GM18870 (cell line): ENCODE data around the gene CDYL.

Experiments used
- ATAC-seq: cut with Tn5 transposase; IDR thresholded peaks from one replicate; pipeline ENCODE4 v1.9.1; 2021; ENCODE audit warnings: moderate library complexity; ENCODE audit not compliant: unreplicated experiment

The CDYL gene

DNA sequence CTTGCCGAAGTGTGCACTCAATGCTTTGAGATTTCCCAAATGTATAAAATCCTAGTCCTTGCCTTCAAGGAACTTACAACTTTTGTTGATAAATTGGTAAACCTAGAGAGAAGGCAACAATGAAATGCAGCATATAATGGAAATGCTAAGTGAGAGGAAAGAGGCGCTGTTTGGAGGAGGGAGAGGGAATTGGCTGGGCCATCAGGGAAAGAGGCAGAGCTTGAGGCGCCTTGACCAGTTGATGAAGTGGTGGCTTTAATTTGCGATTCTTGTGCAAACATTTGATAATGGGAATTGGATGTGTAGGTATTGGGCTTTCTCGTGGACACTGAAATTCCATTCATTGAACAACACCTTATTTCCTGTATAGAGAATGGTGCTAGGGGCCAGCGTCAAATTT is 1.9 kb upstream of the CDYL start:
- no peak for ATAC-seq

DNA sequence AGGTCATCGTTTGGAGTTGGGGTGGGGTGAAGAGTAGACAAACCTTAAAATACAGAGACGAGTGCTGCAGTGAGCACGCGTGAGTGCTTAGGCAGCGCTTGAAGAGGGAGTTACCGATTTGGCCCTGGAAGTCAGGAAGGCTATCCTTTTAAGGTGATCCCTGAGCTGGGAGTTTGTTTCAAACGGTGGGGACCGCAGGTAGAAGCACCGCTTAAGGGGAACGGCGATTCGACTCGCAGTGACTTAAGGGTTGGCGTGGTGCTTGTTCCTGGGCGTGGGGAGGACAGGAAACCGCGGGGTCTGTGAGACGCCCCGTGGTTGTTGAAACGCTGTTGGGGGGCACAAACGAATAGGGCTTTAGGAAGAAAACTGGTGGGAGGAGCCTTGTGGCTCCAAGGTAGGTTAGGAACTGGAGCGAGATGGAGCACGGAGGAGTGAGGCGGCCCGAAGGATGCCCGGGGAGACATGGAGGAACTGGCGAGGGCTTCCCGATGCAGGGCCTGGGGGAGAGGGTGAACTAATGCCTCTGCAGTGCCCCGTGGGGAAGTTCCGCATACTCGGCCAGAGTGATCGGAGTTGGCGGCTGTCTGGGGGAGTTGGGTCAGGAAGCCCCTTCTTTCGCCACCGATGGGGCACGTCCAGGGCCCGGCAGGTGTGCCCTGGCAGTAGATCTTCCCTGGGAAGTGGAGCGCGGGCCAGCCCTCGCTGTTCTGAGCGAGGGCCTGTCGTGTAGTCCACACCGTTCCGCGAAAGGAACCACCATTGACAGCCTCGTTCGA is 1.3 kb upstream of the CDYL start:
- ATAC-seq, result no peak

DNA sequence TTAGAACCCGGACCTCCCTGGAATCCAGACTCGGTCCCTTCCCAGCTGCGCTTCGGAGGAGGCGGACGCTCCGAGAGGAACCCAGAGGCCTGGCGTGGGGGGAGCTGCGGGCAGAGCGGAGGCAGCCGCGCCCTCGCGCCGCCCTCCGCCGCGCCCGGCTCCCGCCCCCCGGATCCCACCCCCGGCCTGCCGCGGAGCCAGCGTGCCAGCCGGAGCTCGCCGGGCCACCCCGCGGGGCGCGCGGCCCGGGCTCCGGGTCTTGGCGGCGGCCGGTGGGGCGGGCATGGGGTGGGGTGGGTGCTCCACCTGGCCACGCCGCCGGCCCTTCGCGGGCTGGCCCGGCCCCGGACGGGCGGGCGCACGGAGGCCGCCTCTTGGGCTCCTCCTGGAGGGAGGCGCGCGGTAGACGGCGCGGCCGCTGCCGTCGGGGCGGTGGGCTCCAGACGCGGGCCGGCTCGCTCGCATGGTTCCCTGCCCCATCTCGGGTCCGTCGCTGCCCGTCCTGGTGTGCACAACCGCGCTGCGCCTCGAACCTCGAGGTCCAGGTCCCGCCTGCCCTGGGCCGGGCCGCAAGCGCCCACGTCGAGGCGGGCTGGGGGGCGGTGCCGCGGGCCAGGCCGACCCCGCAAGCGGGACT is 592 bp upstream of the CDYL start:
- ATAC-seq, result peak; percentile 23

DNA sequence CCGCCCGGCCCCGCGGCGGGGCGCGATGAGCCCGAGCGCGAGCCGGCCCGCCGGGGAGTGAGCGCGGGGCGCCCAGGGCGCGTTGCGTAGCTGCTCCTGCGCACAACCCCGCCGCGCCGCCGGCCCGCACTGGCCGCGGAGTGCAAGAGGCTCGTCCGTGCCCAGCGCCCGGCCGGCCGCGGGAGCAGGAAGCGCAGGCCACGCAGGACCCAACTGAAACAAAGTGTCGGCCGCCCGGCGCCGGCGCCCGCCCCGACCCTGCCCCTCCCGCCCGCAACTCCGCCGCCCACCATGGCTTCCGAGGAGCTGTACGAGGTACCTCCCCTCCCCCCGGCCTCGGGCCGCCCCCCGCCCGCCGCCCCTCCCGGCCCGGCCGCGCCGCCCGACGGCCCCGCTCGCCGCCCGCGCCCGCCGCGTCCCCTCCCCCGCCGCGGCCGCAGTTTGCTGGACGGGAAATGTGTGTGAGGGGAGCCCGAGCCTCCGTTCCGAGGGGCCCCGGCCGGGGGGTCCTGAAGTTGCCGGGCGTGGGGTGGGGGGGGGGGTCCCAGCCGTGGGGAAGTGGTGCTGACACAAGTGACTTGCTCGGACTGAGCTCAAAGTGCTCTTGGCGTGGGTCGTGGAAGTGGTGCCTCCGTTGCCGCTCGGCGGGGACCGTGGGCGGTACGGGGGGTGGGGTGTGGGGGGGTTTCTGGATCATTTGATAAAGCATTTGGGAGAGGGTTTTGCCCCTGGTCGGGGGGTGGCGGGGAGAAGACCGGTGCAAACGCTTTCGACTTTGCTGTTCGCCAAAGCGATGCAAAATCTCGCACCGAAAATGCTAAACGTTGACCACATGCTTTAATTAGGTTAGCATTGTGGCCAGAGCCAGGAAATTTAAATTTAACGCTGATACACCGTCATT is 539 bp downstream of the CDYL start:
- peak; percentile 6 for ATAC-seq

DNA sequence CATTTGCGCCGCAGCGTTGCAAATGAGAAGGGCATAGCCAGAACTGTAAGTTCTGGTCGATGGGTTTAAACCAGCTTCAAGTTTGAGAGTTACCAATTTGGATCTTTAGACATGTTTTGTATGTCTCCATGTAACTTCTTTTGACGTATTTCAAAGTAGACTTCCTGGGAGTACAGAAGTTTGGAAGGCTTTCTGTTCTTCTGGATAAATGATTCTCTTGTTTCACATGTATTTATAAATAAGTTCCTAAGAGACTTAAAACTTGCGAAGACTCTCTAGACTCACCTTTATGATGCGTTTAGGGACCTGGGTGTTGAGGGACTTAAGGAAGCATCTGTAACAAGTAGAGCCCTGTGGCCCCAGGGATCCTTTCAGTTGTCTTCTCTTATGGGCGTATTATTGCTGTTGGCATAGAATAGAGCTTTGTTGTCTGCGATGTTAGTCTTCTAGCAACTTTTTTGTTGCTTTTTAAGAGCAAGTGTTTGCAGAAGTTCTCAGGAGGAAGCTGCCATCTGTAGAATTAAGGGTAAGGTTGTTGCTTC is 1.3 kb downstream of the CDYL start:
- ATAC-seq, result no peak

DNA sequence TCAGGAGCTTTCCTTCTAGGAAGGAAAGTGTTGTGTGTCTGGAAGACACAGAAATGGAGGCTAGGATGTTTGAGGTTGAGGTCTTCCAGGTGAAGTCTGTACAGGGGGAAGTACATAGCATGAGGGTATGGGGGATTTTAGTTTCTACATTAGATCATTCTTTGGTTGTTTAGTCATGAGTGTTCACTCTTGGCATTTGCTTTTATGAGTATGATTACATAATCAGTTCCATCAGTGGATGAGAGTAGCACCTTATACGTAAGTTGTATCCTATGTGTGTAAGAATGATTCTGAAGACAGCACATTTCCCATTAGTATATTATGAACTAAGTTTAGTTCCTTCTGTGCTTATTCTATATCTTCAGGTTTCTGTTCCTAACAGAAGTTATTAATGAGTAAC is 1.9 kb downstream of the CDYL start:
- peak; percentile 29 for ATAC-seq

DNA sequence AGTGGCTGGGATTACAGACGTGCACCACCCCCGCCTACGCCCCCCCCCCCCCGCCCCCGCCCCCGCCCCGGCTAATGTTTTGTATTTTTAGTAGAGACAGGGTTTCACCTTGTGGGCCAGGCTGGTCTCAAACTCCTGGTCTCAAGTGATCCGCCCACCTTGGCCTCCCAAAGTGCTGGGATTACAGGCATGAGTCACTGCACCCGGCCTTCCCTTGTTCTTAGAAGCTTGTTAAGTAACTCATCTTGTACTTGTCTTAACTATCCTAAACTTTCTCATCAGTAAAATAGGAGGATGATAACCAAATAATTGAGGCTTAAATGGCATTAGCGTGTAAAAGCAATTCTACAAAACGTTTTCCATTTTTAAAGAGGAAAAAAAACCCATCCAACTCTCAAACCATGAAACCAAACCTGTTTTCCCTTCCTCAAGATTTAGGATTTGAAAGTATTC is 4.2 kb downstream of the CDYL start:
- no peak for ATAC-seq

DNA sequence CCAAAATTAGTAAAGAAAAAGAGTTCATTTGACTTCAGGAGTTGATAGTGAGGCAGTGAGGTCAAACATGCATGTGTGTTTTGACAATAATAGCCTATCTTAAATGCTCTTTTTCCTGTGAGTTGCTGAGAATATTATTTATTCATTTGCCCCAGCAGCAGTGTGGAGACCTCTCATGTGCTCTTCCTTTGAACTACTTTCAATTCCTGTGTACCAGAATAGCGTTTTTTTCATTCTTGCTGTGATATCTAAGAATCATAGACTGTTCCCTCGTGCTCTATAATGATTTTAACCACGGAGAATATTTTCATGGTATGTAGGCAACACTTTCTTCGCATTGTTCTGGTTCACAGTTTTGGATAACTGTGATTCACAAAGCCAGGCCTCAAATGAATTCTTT is 5.2 kb downstream of the CDYL start:
- ATAC-seq, result no peak

DNA sequence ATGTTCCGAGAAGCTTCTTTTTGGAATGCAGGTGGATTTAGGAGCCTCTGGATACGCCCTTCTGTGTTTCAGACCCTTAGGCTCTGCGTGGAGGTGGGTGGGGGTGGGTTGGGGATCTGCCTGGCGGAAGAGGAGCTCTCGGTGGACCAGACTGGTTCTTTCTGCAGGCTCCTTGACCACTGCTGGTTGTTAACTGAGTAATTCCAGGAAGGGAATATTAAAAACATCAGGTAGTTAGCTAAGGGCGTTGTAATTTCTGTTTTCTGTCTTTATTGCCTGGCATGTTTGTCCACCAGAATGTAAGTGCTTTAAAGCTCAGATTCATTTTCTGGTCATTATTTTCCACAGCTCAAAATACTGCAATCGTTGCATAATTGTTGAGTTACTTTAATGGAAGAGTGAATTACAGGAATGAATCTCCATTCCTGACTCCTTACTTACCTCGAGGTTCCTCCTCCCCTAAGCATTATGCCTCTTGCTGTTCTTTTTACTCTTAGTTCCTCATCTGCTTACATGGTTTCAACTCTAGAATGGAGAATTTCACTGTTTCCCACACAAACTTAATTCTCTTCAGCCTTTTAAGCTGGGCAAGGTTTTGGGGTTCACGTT is 5.9 kb downstream of the CDYL start:
- no peak for ATAC-seq

DNA sequence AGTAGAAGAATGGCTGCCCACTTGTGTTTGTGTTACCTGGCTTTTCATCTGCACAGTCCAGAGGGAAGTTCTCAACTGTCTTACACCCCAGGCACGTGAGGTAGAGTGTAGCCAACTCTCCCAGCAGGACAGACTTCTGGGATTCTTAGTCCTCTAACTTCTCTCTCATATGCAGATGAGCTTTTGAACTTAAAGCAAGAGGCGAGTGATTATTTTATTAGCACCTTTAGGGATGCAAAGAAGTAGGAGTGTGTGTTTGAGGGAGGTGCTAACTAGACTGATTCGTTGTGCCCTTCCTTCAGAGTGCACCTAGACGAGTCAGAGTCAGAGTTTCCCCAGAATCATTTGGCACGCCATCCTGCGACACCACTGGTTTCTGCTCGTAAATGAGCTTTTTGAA is 10.8 kb downstream of the CDYL start:
- no peak for ATAC-seq

DNA sequence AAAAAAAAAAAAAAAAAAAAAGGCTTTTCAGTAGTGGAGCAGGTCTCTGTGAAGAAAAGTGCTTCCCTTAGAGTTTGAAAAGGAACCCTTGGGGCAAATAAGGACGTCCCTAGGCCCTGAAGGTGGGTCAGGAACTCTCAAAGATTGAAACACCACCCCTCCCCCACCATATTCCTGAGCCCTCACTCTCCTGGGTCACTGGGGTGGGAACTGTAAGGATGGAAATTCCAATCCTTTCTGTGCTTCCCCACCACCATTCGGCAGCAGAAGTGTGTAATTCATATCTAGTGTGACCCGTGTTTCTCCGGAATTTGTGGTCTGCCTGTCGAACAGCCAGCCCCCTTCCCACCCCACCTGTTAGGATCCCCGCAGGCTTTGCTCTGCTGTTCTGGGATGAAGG is 12.3 kb downstream of the CDYL start:
- no peak for ATAC-seq

DNA sequence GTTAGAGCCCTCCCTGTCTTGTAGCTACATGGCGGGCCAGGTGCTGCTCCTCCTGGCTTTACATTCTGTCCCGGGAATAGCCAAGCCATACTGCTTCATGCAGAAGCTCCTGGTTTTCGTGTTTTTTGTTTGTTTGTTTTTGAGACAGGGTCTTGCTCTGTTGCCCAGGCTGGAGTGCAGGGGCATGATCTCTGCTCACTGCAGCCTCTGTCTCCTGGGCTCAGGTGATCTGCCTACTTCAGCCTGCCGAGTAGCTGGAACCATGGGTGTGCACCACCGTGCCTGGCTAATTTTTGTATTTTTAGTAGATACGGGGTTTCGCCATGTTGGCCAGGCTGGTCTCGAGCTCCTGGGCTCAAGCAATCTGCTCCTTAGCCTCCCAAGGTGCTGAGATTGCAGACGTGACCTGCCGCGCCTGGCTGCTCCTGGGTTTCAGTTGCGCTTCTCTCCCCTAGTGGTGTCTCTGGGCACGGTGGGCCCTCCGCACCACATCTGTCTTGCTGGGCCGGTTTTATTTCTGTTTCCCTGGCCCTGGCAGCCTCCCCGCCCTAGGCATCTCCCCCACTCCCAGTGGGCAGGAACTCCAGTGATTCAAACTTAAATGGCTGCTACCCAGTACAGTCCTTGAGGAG is 12.9 kb downstream of the CDYL start:
- ATAC-seq, result peak; percentile 84

DNA sequence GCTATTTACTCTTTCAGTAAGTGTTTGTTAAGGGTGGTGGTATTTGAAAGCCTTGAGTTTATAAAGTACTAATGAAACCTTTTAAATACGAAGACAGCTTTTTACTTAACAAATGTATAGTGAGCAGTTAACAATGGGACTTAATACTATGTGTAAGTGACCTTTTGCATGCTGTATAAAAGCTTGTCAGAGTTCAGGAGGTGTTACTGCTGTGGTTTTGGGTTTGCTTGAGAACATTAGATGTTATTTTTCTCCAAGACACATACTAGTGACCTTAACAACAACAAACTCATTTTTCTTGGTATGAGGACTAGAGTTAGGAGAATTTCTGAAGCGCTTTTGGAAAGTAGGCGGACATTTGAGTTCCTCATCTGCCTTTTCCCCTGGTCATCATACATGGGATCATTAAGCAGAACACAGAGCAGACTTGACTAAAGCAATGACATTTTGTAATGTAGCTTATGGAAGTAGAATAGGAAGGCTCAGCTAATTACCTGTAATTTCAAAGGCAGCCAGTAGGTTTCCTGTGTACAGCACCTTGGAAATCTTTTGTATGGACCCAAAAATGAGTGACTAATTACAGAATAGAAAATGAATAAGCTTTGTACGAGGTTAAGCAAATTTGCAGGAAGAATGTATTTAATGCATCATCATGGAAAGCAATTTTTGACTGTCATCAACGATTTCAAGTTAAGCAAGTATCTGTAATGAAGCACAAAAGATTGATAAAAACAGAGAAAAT is 14.1 kb downstream of the CDYL start:
- no peak for ATAC-seq

DNA sequence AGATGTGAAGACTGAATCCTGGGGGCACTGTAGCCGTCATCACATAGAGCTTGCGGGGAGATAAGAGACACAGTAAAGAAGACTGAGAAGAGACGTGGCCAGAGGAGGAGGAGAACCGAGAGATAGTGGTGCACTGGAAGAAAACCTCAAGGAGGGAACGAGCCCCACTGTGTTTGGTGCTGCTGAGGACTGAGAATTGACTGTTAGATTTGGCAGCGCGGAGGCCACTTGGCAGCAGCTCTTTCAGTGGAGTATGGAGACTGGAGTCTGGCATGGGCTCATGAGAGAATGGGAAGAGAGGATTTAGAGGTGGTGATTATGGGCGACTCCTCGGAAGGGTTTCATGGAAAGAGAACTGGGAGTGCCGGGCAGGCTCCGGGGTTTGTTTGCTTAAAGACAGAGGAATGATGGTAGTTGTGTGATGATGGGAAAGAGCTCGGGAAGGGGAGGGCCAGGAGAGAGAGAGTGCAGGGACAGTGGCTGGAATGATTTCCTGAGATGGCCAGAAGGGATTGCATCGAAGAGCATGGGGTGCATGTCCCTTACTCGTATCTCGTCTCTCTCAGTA is 18.0 kb downstream of the CDYL start:
- ATAC-seq, result no peak

DNA sequence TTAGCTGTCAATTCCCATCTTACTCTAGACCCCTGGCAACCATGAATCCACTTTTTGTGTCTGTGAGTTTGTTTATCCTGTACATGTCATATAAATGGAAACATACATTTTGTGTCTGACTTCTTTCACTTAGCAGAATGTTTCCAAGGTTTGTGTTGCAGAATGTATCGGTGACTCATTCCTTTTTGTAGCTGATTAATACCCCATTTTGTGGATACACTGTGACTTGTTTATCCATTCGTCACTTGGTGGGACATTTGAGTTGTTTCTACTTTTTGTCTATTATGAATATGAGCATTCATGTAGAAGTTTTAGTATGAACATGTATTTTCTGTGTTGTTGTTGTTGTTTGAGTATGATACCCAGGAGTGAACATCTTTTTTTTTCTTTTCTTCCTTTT is 21.4 kb downstream of the CDYL start:
- no peak for ATAC-seq

DNA sequence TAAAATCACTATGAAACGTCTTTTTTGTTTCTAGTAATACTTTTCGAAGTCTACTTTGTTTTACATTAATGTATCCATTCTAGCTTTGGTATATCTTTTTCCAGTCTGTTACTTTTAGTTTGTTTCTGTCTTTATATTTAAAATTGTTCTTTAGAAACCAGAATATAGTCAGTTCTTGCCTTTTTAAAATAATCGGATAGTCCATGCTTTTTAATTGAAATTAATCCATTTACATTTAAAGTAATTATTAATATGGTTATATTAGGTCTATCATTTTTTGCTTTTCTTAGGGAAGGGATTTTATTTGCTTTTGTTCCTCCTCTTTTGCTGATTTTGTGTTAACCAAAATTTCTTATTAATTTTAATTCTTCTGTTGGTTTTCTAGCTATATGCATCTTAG is 23.7 kb downstream of the CDYL start:
- no peak for ATAC-seq

DNA sequence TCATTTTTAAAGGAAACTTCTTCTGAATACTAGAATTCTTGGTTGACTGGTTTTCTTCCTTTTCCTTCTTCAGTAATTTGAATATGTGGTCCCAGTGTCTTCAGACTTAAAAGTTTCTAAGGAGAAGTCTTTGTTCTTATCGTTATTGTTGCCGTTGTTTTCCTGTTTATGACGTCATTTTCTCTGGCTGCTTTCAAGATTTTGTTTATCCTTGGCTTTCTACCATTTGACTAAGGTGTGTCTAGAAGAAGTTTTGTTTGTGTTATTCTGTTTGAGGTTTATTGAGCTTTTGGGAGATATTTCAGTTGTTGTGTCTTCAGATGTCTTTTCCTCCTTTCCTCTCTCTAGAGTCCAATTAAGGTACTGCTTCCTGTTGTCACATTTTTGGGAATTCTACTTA is 24.5 kb downstream of the CDYL start:
- ATAC-seq, result no peak

DNA sequence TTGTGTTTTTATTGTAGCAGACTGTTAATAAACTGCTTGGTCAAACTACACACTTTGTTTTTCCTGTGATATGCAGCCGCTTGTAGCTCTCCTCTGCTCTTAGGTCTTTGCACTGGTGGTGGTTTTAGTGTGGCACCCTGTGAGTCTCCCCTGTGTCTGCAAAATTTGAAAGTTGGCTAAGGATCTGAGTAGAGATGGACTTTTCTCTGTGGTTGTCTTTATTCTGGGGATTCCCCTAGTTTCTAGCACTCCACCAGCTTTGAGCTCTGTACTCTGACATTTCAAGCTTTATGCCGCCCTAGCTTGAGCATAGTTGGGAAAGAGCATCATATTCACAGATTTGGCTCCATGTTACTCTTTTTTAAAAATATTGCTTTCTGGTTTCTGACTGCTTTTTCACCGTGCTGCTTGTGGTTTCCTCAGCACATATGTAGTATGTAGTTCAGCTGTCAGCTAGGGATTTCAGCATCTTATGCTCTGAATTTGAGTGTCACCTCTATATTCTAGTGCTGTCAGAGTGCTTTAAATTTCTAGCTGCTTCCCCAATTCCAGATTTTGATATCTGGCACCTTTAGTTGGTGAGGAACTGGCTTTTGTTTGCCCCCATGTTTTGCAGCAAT is 25.4 kb downstream of the CDYL start:
- ATAC-seq, result peak; percentile 66

DNA sequence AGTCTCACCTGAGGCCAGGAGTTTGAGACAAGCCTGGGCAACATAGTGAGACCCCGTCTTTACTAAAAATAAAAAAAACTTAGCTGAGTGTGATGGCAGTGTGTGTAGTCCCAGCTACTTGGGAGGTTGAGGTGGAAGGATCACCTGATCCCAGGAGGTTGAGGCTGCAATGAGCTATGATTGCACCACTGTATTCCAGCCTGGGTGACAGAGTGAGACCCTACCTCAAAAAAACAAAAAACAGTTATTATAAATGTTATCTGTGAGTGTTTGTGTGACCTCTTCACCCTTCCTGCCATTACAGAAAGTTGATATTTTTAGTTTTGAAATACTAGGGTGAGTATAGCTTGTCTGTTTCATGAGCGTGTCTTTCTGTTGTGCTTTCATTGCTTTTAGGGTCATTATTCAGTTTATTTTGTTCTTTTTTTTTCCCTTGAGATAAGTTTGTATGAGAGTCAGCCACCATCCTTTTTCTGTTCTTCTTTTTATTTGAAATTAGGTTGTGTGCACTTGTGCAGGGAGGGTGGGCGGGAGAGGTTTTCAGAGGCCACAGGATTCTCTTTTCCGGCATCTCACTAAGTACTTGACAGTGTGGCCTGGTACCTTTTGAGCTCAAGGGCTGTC is 26.2 kb downstream of the CDYL start:
- ATAC-seq, result peak; percentile 70
